GM23248 (cell line): ENCODE data around the gene ECI1. TPM values are rescaled to one million over a fixed set of nuclear protein-coding genes. Genes with fewer than 3 reads are reported as not detected.

Experiments
- DNase-seq: peaks from one replicate; pipeline ENCODE4 v3.0.0-alpha.2; 2015
- H2AFZ ChIP-seq: fragments of 200-600 bp; sonication (generic); 2 replicates; pipeline ENCODE4 v1.6.1; 2016; ENCODE audit warnings: antibody characterized with exemption
- H3F3A ChIP-seq: fragments of 200-600 bp; sonication (generic); 2 replicates; pipeline ENCODE4 v1.6.1; 2016; ENCODE audit warnings: mild to moderate bottlenecking, antibody characterized with exemption, mixed run types; ENCODE audit not compliant: insufficient read depth
- H3K27ac ChIP-seq: fragments of 200-600 bp; sonication (generic); 2 replicates; pipeline ENCODE4 v1.5.1; 2016; ENCODE audit warnings: mild to moderate bottlenecking
- H3K27me3 ChIP-seq: fragments of 200-600 bp; sonication (generic); replicated peaks from 2 replicates; pipeline ENCODE4 v1.6.1; 2016; ENCODE audit warnings: mild to moderate bottlenecking; ENCODE audit not compliant: insufficient read depth
- H3K36me3 ChIP-seq: fragments of 200-600 bp; sonication (generic); 2 replicates; pipeline ENCODE4 v1.6.1; 2016; ENCODE audit warnings: low read depth, mild to moderate bottlenecking
- H3K4me1 ChIP-seq: fragments of 200-600 bp; sonication (generic); 2 replicates; pipeline ENCODE4 v1.6.1; 2016; ENCODE audit warnings: mild to moderate bottlenecking; ENCODE audit not compliant: insufficient read depth
- H3K4me2 ChIP-seq: fragments of 200-600 bp; sonication (generic); one replicate; pipeline ENCODE4 v1.6.1; 2016; ENCODE audit warnings: mild to moderate bottlenecking; ENCODE audit not compliant: unreplicated experiment
- H3K4me3 ChIP-seq: fragments of 200-600 bp; sonication (generic); 2 replicates; pipeline ENCODE4 v1.5.1; 2016; ENCODE audit warnings: mild to moderate bottlenecking
- H3K79me2 ChIP-seq: fragments of 200-600 bp; sonication (generic); 2 replicates; pipeline ENCODE4 v1.6.1; 2016; ENCODE audit warnings: mild to moderate bottlenecking; ENCODE audit not compliant: insufficient read depth
- H3K9ac ChIP-seq: fragments of 200-600 bp; sonication (generic); 2 replicates; pipeline ENCODE4 v1.6.1; 2016; ENCODE audit warnings: mild to moderate bottlenecking
- H3K9me2 ChIP-seq: fragments of 200-600 bp; sonication (generic); 2 replicates; pipeline ENCODE4 v1.6.1; 2016; ENCODE audit warnings: mixed run types, mild to moderate bottlenecking, moderate library complexity; ENCODE audit not compliant: insufficient read depth
- H3K9me3 ChIP-seq: fragments of 200-600 bp; sonication (generic); one replicate; pipeline ENCODE4 v1.6.1; 2017; ENCODE audit warnings: low read depth
- H4K20me1 ChIP-seq: fragments of 200-600 bp; sonication (generic); 2 replicates; pipeline ENCODE4 v1.6.0; 2016; ENCODE audit not compliant: insufficient read depth
- EZH2 ChIP-seq: fragments of 200-600 bp; sonication (generic); IDR thresholded peaks from 2 replicates; pipeline ENCODE4 v1.6.1; 2018; ENCODE audit warnings: antibody characterized with exemption, mild to moderate bottlenecking; ENCODE audit not compliant: insufficient read depth, poor library complexity, severe bottlenecking
- EZH2phosphoT487 ChIP-seq: fragments of 200-600 bp; sonication (generic); IDR thresholded peaks from 2 replicates; pipeline ENCODE4 v1.6.1; 2018; ENCODE audit warnings: antibody characterized with exemption, moderate library complexity, mild to moderate bottlenecking, low read depth; ENCODE audit not compliant: insufficient read depth
- WGBS, 2 experiments: methylation state at CpG; one replicate each; pipeline ENCODE4 v1.1.6; 2015 to 2017; ENCODE audit warnings: low lambda C conversion rate in 2 of 2, low coverage in 1 of 2; ENCODE audit errors: missing lambda C conversion rate in 2 of 2; 5-methylcytosine and 5-hydroxymethylcytosine counted together
- in situ Hi-C: fragments of 300-500 bp; cut with MboI; formaldehyde crosslinking; loops from 2 replicates; pipeline ENCODE4 v1.15.0; 2020
- polyA plus RNA-seq: library from polyadenylated mRNA; unstranded; fragments of >200 nt; fragmentation: Nextera tagmentation; extraction: Ambion mirVana; gene quantifications from 2 replicates; pipeline ENCODE4 v1.2.1, GENCODE V29; 2016
- total RNA-seq: library from RNA; depleted of rRNA; stranded (reverse); fragments of >200 nt; shearing (Covaris generic); gene quantifications from 2 replicates; pipeline ENCODE4 v1.2.3, GENCODE V29; 2014

Gene ECI1
- total and polyA plus RNA-seq, 2 experiments from 2014 or later, result 92.0 to 106 TPM

DNA sequence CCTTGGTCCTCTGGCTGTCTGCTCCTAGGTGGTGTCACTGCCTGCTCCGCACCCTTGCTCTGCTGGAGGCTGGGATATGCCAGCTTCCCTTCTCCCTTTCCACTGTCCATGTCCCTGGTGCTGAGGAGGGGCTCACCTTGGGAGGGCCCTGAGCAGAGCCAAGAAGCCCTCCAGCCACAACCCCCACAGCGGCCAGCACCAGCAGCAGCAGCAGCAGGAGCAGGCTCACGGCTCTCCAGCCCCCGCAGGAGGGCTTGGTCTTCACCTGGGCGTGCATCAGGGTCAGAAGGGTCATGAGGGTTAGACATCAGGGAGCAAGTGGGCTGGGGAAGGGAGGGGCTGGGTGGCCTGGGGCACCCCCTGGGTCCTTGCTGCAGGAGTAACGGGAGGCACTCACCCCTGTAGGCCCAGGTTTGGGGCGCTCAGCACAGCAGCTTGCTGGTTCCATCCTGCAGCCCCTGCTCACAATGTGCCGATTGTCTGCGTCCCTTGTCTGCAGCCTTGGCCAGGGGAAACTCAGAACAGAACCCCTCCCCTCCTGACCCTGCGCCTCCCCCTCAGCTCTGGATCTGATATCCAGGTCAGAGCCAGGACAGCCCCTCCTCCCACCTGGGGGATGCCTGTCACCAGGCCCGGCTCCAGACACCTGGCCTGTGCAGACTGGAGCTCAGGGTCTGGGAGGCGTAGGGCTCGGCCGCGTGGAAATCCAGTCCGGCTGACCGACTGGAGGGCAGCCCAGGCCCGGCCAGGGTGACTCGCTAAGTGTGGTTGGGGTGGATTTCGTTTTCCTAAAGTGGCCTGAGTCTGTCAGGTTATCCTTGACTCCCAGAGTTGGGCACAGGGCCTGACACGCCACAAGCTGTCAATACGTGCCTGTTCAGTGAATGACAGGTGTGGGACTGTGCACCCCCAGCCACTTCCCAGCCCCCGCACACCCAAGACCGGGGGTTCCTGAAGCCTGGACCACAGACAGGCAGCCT lies 40.7 kb downstream of the ECI1 start, which contains the start of gene BRICD5:
Gene BRICD5 (minus strand): TSS at position 478 of the 980 bp plus-strand sequence. CDS start 30 bp downstream, at position 448.
- Histone ChIP-seq H3K4me3 (no peak within 1 kb of the TSS), H3K27me3 (no peaks in the 10 kb centered on the region), H3K9me3 (no peaks in the 10 kb centered on the region), H3K4me2 (no peak within 1 kb of the TSS), H3F3A (no peaks in the 10 kb centered on the region), H2AFZ (no peak within 1 kb of the TSS), H3K27ac (no peak within 1 kb of the TSS), H3K4me1 (peaks cover 14% of the 10 kb centered on the region), H3K36me3 (no peaks in the 10 kb centered on the region), H4K20me1 (no peaks in the 10 kb centered on the region), H3K9me2 (no peaks in the 10 kb centered on the region), H3K9ac (no peak within 1 kb of the TSS), H3K79me2 (peaks cover 39% of the 10 kb centered on the region)
- in situ Hi-C loops, result no loop called here
- no peak for TF ChIP-seq EZH2phosphoT487
- no peak for TF ChIP-seq EZH2
- WGBS, 2 experiments, result 82 to 84% methylated on average over 24 of the region's 24 CpGs
- no peak for DNase-seq

GRCh38 chr16:2210009-2210332 lies 41.4 kb downstream of the ECI1 start:
- H3K27me3 ChIP-seq, result no peaks in the 10 kb centered on the region
- no peak overlapping the region for H3K4me3 ChIP-seq
- no peaks in the 10 kb centered on the region for H3K36me3 ChIP-seq
- peaks cover 14% of the 10 kb centered on the region for H3K4me1 ChIP-seq
- no peak for DNase-seq
- H3K9ac ChIP-seq, result no peak overlapping the region
- no peaks in the 10 kb centered on the region for H4K20me1 ChIP-seq
- peaks cover 40% of the 10 kb centered on the region for H3K79me2 ChIP-seq
- no peak overlapping the region for H2AFZ ChIP-seq
- H3K9me3 ChIP-seq, result no peaks in the 10 kb centered on the region
- no peak overlapping the region for H3K27ac ChIP-seq
- TF ChIP-seq EZH2 (no peak), EZH2phosphoT487 (no peak)
- no peaks in the 10 kb centered on the region for H3K9me2 ChIP-seq
- in situ Hi-C loops, result no loop called here
- H3K4me2 ChIP-seq, result no peak overlapping the region
- 93 to 97% methylated on average over 11 to 17 of the region's 17 CpGs for WGBS, 2 experiments
- no peaks in the 10 kb centered on the region for H3F3A ChIP-seq

GRCh38 chr16:2209258-2210008 lies 42.0 kb downstream of the ECI1 start:
- Histone ChIP-seq H3K4me3 (no peak overlapping the region), H3K4me1 (peaks cover 14% of the 10 kb centered on the region), H2AFZ (no peak overlapping the region), H3K9me3 (no peaks in the 10 kb centered on the region), H4K20me1 (no peaks in the 10 kb centered on the region), H3K9me2 (no peaks in the 10 kb centered on the region), H3K27me3 (no peaks in the 10 kb centered on the region), H3K4me2 (no peak overlapping the region), H3K79me2 (peaks cover 40% of the 10 kb centered on the region), H3K9ac (no peak overlapping the region), H3K36me3 (no peaks in the 10 kb centered on the region), H3K27ac (no peak overlapping the region), H3F3A (no peaks in the 10 kb centered on the region)
- 83 to 86% methylated on average over 29 of the region's 29 CpGs for WGBS, 2 experiments
- in situ Hi-C loops, result no loop called here
- TF ChIP-seq EZH2 (no peak), EZH2phosphoT487 (no peak)
- DNase-seq, result no peak

DNA sequence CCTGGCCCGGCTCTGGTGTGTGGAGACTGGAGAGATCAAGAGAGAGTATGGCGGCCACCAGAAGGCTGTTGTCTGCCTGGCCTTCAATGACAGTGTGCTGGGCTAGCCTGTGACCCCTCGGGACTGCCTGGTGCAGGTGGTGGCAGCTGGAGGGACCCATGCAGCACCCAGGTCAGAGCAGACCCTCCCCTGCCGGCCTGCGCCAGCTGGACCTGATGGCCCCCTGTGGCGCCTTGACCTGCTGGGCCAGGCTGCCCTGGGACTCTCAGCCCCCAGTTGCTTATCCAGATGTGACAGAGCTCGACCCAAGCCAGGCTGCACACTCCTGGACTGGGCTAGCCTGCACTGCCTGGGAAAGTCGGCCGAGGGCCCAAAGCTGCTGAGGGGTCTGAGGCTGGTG lies 42.6 kb downstream of the ECI1 start:
- Histone ChIP-seq H3K36me3 (no peaks in the 10 kb centered on the region), H3K9ac (no peak overlapping the region), H3K4me2 (no peak overlapping the region), H3K4me3 (no peak overlapping the region), H3K9me3 (no peaks in the 10 kb centered on the region), H2AFZ (no peak overlapping the region), H3F3A (no peaks in the 10 kb centered on the region), H3K4me1 (peaks cover 14% of the 10 kb centered on the region), H4K20me1 (no peaks in the 10 kb centered on the region), H3K27me3 (no peaks in the 10 kb centered on the region), H3K79me2 (peaks cover 39% of the 10 kb centered on the region), H3K27ac (no peak overlapping the region), H3K9me2 (no peaks in the 10 kb centered on the region)
- DNase-seq, result no peak
- in situ Hi-C loops, result no loop called here
- 93 to 95% methylated on average over 8 to 9 of the region's 9 CpGs for WGBS, 2 experiments
- TF ChIP-seq EZH2 (no peak), EZH2phosphoT487 (no peak)
